ENCODE measurements around the gene HSPB9.

DNA sequence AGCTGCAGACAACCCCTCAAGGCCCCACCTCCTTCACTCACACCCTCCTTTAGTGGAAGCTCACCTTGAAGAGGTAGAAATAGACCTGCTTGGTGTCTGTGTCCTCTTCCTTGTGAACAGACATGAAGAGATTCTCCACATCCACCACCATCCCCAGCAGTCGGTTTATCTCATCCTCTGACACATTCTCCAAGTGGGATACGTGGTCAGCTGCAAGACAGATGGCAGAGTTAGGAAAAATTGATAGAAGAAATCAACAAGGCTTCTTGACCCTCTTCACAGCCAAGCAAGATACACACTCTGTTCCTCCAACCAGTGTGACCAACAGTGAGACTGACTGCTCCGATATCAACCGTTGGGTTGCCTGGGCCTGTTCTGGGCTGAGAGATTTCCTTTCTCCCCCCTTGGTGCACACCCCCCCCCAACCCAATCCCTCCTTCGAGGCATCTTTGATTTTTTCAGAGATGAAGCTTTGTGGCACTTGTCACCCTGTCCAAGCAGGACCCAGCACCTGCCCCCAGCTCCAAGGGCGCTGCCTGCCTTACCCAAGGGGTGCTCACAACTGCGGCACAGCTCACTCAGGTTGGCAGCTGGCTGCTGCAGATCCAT, 2.3 kb upstream of the HSPB9 start:
- TF ChIP-seq POLR2A (IDR thresholded peaks at IDR 0.05) = no peak
- TF ChIP-seq, protein P1, sequence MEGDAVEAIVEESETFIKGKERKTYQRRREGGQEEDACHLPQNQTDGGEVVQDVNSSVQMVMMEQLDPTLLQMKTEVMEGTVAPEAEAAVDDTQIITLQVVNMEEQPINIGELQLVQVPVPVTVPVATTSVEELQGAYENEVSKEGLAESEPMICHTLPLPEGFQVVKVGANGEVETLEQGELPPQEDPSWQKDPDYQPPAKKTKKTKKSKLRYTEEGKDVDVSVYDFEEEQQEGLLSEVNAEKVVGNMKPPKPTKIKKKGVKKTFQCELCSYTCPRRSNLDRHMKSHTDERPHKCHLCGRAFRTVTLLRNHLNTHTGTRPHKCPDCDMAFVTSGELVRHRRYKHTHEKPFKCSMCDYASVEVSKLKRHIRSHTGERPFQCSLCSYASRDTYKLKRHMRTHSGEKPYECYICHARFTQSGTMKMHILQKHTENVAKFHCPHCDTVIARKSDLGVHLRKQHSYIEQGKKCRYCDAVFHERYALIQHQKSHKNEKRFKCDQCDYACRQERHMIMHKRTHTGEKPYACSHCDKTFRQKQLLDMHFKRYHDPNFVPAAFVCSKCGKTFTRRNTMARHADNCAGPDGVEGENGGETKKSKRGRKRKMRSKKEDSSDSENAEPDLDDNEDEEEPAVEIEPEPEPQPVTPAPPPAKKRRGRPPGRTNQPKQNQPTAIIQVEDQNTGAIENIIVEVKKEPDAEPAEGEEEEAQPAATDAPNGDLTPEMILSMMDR (IDR thresholded peaks at IDR 0.05) = no peak
